MM.1S (cell line): ENCODE measurements around the gene TXN.

ENCODE experiments used
- CTCF ChIP-seq: fragments of 300-600 bp; sonication (generic); IDR thresholded peaks from 2 replicates; pipeline ENCODE4 v1.5.1; 2016; ENCODE audit warnings: antibody characterized with exemption, low read length, mixed read lengths
- EZH2 ChIP-seq: fragments of 300-600 bp; sonication (generic); optimal IDR thresholded peaks from 2 replicates; pipeline ENCODE3; 2017; ENCODE audit warnings: low read depth, mild to moderate bottlenecking, antibody characterized with exemption, low read length, mixed read lengths
- EZH2phosphoT487 ChIP-seq: fragments of 300-600 bp; sonication (generic); IDR thresholded peaks from 2 replicates; pipeline ENCODE4 v1.6.1; 2018; ENCODE audit warnings: antibody characterized with exemption, low read length

GRCh38 chr9:110255034-110255462 lies 1.3 kb downstream of the TXN start:
- no peak for TF ChIP-seq EZH2
- no peak for TF ChIP-seq CTCF
- no peak for TF ChIP-seq EZH2phosphoT487
